PC-3 (cell line): ENCODE data around the gene TRAF3IP3. TPM values are rescaled to one million over a fixed set of nuclear protein-coding genes. Genes with fewer than 3 reads are reported as not detected.
A peak's percentile ranks its signal among the peaks of the same experiment; 100 is the strongest.

Experiments
- ATAC-seq: fragments of 200-7000 bp; cut with Tn5 transposase; 2 replicates; pipeline ENCODE4 v1.9.1; 2020; ENCODE audit warnings: mild to moderate bottlenecking, moderate library complexity
- BruUV-seq: library from RNA; stranded (reverse); fragments of 400-500 nt; replicated peaks from 2 replicates; lab custom pipeline; 2021; lab: Mats Ljungman, UMichigan
- CTCF ChIA-PET: fragments of 300-600 bp; sonication (Branson Sonifier 250); formaldehyde crosslinking; loops from one replicate; lab custom pipeline; 2022; ENCODE audit warnings: antibody characterized with exemption; lab: Charles Lee
- POLR2A ChIA-PET: fragments of 300-600 bp; sonication (Branson Sonifier 250); formaldehyde crosslinking; loops from one replicate; lab custom pipeline; 2022; ENCODE audit warnings: antibody characterized with exemption; ENCODE audit not compliant: unreplicated experiment; lab: Charles Lee
- DNase-seq: peaks from one replicate; pipeline ENCODE4 v3.0.0-alpha.2; 2015
- H2AFZ ChIP-seq: fragments of 300-600 bp; sonication (generic); 2 replicates; pipeline ENCODE4 v1.6.0; 2016; ENCODE audit warnings: antibody characterized with exemption, low read length
- H3F3A ChIP-seq: fragments of 300-600 bp; sonication (generic); one replicate; pipeline ENCODE4 v1.6.0; 2017; ENCODE audit warnings: antibody characterized with exemption, low read length, control low read depth, mild to moderate bottlenecking; ENCODE audit not compliant: unreplicated experiment
- H3K27ac ChIP-seq: fragments of 300-600 bp; sonication (generic); 2 replicates; pipeline ENCODE4 v1.5.1; 2016; ENCODE audit warnings: mild to moderate bottlenecking, low read length
- H3K27me3 ChIP-seq: fragments of 300-600 bp; sonication (generic); 2 replicates; pipeline ENCODE4 v1.6.1; 2016; ENCODE audit warnings: low read length, mixed read lengths
- H3K36me3 ChIP-seq: fragments of 300-600 bp; sonication (generic); 2 replicates; pipeline ENCODE4 v1.6.1; 2016; ENCODE audit warnings: low read depth, mixed run types, low read length, mixed read lengths
- H3K4me1 ChIP-seq: fragments of 300-600 bp; sonication (generic); 2 replicates; pipeline ENCODE4 v1.5.1; 2016; ENCODE audit warnings: low read length; ENCODE audit not compliant: insufficient read depth
- H3K4me2 ChIP-seq: fragments of 300-600 bp; sonication (generic); 2 replicates; pipeline ENCODE4 v1.6.0; 2016; ENCODE audit warnings: low read length
- H3K4me3 ChIP-seq: fragments of 300-600 bp; sonication (generic); 2 replicates; pipeline ENCODE4 v1.5.1; 2016; ENCODE audit warnings: mild to moderate bottlenecking, low read length, mixed read lengths
- H3K79me2 ChIP-seq: fragments of 300-600 bp; sonication (generic); 2 replicates; pipeline ENCODE4 v1.6.1; 2017; ENCODE audit warnings: low read length, mixed read lengths
- H3K9ac ChIP-seq: fragments of 300-600 bp; sonication (generic); 2 replicates; pipeline ENCODE4 v1.6.0; 2016; ENCODE audit warnings: mild to moderate bottlenecking, low read length
- H3K9me2 ChIP-seq: fragments of 300-600 bp; sonication (generic); replicated peaks from 2 replicates; pipeline ENCODE4 v1.6.1; 2016; ENCODE audit warnings: mixed run types, low read length, mixed read lengths
- H3K9me3 ChIP-seq: fragments of 300-600 bp; sonication (generic); 2 replicates; pipeline ENCODE4 v1.6.1; 2016; ENCODE audit warnings: low read length, mixed read lengths
- H4K20me1 ChIP-seq: fragments of 300-600 bp; sonication (generic); 2 replicates; pipeline ENCODE4 v1.6.1; 2016; ENCODE audit warnings: low read length, mixed read lengths
- EZH2 ChIP-seq: fragments of 300-600 bp; sonication (generic); IDR thresholded peaks from one replicate; pipeline ENCODE4 v1.6.1; 2017; ENCODE audit warnings: antibody characterized with exemption, mild to moderate bottlenecking, low read length; ENCODE audit not compliant: unreplicated experiment
- EZH2phosphoT487 ChIP-seq: fragments of 300-600 bp; sonication (generic); IDR thresholded peaks from 2 replicates; pipeline ENCODE4 v1.6.1; 2018; ENCODE audit warnings: mild to moderate bottlenecking, antibody characterized with exemption, low read length, borderline replicate concordance
- intact Hi-C: fragments of 100-400 bp; cut with micrococcal nuclease; formaldehyde crosslinking; loops from 2 replicates; pipeline ENCODE4 v1.9.0; 2023
- total RNA-seq: library from RNA; depleted of rRNA; stranded (reverse); fragments of >200 nt; gene quantifications from 2 replicates; pipeline ENCODE4 v1.2.3, GENCODE V29; 2014
- TF ChIP-seq, protein P1 (sequence below): fragments of 300-600 bp; sonication (generic); conservative IDR thresholded peaks from 2 replicates; pipeline ENCODE4 v1.5.1; 2017; ENCODE audit warnings: antibody characterized with exemption, low read depth, mild to moderate bottlenecking, low read length

Gene TRAF3IP3
- total RNA-seq, 1 experiment from 2014 or later = not detected

GRCh38 chr1:209805341-209805781 is 49.5 kb downstream of the TRAF3IP3 start:
- H3K4me1 ChIP-seq = peaks cover 58% of the 10 kb centered on the region
- H4K20me1 ChIP-seq = peaks cover 41% of the 10 kb centered on the region
- H3K9me3 ChIP-seq = no peaks in the 10 kb centered on the region
- H2AFZ ChIP-seq = no peak overlapping the region
- DNase-seq (peak; percentile 34), ATAC-seq (peak; percentile 9)
- TF ChIP-seq EZH2phosphoT487 = no peak
- TF ChIP-seq, protein P1, sequence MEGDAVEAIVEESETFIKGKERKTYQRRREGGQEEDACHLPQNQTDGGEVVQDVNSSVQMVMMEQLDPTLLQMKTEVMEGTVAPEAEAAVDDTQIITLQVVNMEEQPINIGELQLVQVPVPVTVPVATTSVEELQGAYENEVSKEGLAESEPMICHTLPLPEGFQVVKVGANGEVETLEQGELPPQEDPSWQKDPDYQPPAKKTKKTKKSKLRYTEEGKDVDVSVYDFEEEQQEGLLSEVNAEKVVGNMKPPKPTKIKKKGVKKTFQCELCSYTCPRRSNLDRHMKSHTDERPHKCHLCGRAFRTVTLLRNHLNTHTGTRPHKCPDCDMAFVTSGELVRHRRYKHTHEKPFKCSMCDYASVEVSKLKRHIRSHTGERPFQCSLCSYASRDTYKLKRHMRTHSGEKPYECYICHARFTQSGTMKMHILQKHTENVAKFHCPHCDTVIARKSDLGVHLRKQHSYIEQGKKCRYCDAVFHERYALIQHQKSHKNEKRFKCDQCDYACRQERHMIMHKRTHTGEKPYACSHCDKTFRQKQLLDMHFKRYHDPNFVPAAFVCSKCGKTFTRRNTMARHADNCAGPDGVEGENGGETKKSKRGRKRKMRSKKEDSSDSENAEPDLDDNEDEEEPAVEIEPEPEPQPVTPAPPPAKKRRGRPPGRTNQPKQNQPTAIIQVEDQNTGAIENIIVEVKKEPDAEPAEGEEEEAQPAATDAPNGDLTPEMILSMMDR = peak; percentile 29
- peak overlapping the region; percentile 81 for H3K4me3 ChIP-seq
- H3F3A ChIP-seq = no peaks in the 10 kb centered on the region
- peaks cover 7% of the 10 kb centered on the region for H3K36me3 ChIP-seq
- BruUV-seq = TSS peak; percentile 76
- peak overlapping the region; percentile 88 for H3K9ac ChIP-seq
- no peaks in the 10 kb centered on the region for H3K27me3 ChIP-seq
- no peaks in the 10 kb centered on the region for H3K9me2 ChIP-seq
- ChIA-PET CTCF (no interaction called here), POLR2A (interaction anchor here (0.6 to 1.2 kb wide), 4 partner anchors 18 to 29 kb away, joined by 3 read pairs; partner anchors contain the start of gene C1orf74)
- peak overlapping the region; percentile 51 for H3K27ac ChIP-seq
- peaks cover 60% of the 10 kb centered on the region for H3K79me2 ChIP-seq
- peak overlapping the region; percentile 91 for H3K4me2 ChIP-seq
- intact Hi-C loops = no loop called here

DNA sequence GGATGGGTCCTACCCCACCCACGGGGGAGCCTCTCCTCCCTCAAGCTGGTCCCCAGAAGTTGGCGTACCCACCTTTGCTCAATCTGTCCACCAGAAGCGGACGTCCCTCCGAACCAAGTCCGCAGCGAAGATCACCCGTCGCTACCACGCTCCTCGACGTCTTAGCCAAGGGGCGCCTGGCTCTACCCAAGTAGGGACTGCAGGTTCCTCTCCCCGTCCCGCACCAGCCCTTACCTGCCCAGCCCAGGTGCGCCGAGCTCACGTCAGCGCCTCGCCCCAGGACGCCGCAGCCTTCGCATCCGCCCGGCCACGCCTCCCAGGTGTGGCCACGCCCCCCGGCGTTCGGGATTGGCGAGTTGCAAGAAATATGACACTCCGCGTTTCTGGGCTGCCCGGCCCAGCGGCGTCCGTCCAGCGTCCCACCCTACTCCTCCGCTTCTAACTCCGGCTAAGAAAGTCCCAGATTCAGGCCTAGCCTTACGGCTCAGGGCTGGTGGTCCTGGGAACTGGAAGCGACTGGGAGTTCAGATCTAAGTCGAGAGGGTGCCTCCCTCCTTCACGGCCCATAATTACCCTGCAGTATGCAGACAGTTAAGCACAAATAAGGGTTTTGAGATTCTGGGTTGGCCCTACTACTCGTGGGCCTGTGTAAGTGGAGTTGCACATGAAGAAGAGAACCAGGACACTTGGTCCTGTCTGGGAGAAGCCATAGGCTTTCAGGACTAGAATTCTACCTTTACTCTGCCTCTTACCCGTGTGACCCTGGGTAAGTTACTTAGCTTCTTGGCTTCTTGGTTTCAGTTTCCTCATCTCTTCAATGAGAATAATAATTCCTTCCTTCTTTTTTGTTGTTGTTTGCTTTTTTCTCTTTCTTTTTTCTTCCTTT is 50.3 kb downstream of the TRAF3IP3 start, which contains the start of gene IRF6:
Gene IRF6, minus strand, starts transcription at position 268 of the 886 bp plus-strand sequence. CDS start 4,729 bp downstream, outside the sequence.
- TF ChIP-seq EZH2phosphoT487 (no peak), EZH2 (no peak)
- TF ChIP-seq, protein P1 = no peak
- CTCF ChIA-PET = no interaction called here
- H4K20me1 ChIP-seq = peaks cover 41% of the 10 kb centered on the region
- H3F3A ChIP-seq = no peaks in the 10 kb centered on the region
- H3K4me3 ChIP-seq = peak within 1 kb of the TSS; percentile 81
- ATAC-seq = peak; percentile 84
- POLR2A ChIA-PET = interaction anchor here (0.6 to 1.2 kb wide), 4 partner anchors 17 to 30 kb away, joined by 3 read pairs; partner anchors contain the start of gene C1orf74
- intact Hi-C loops = loop anchor here (1.0 kb wide), 1 partner anchor 17 kb away; no protein-coding TSS in a partner anchor
- H3K9me2 ChIP-seq = no peaks in the 10 kb centered on the region
- DNase-seq = peak; percentile 99
- BruUV-seq = TSS peak; percentile 92
- H3K79me2 ChIP-seq = peaks cover 54% of the 10 kb centered on the region
- H3K9ac ChIP-seq = peak within 1 kb of the TSS; percentile 88
- no peaks in the 10 kb centered on the region for H3K9me3 ChIP-seq
- H3K4me2 ChIP-seq = peak within 1 kb of the TSS; percentile 91
- peak within 1 kb of the TSS; percentile 60 for H2AFZ ChIP-seq
- H3K36me3 ChIP-seq = no peaks in the 10 kb centered on the region; the same call in 1 of the 2 replicates
- peak within 1 kb of the TSS; percentile 84 for H3K27ac ChIP-seq
- H3K4me1 ChIP-seq = peaks cover 58% of the 10 kb centered on the region
- no peaks in the 10 kb centered on the region for H3K27me3 ChIP-seq
